Keratinocyte (primary cell): ENCODE data around the gene JAKMIP1. TPM values are rescaled to one million over a fixed set of nuclear protein-coding genes. Genes with fewer than 3 reads are reported as not detected.

Experiments used
- DNase-seq: peaks from one replicate; pipeline ENCODE4 v3.0.0-alpha.2; 2011; ENCODE audit warnings: low read depth, missing footprints, low spot score
- FAIRE-seq: peaks from 2 replicates; lab custom pipeline; 2011; peaks lifted over from hg19 to GRCh38; lab: Jason Lieb, UNC
- H2AFZ ChIP-seq: 2 replicates; pipeline ENCODE4 v1.6.0; 2012; ENCODE audit warnings: low read length, control low read depth, inconsistent platforms; ENCODE audit not compliant: control insufficient read depth
- H3K27ac ChIP-seq: 2 replicates; pipeline ENCODE4 v1.5.1; 2011; ENCODE audit warnings: low read length; ENCODE audit not compliant: control insufficient read depth, insufficient read depth
- H3K27me3 ChIP-seq: 3 replicates; pipeline ENCODE4 v1.6.0; 2011; ENCODE audit warnings: low read length; ENCODE audit not compliant: control insufficient read depth, insufficient read depth; ENCODE audit errors: extremely low read depth
- H3K36me3 ChIP-seq, 2 experiments: 2 replicates in 1 of 2; 3 replicates in 1 of 2; pipeline ENCODE4 v1.5.1; 2011; ENCODE audit warnings: low read length in 2 of 2, mild to moderate bottlenecking in 1 of 2; ENCODE audit not compliant: control insufficient read depth in 2 of 2, insufficient read depth in 2 of 2; ENCODE audit errors: extremely low read depth in 1 of 2
- H3K4me1 ChIP-seq: 3 replicates; pipeline ENCODE4 v1.5.1; 2011; ENCODE audit warnings: low read length; ENCODE audit not compliant: control insufficient read depth, insufficient read depth; ENCODE audit errors: extremely low read depth
- H3K4me2 ChIP-seq: 3 replicates; pipeline ENCODE4 v1.6.0; 2011; ENCODE audit warnings: low read depth, low read length; ENCODE audit not compliant: control insufficient read depth, insufficient read depth; ENCODE audit errors: extremely low read depth
- H3K4me3 ChIP-seq, 3 experiments: fragments of 200-600 bp in 1 of 3; sonication (generic) in 1 of 3; 2 replicates in 2 of 3; 3 replicates in 1 of 3; pipeline ENCODE4 v1.5.1; 2011 to 2016; ENCODE audit warnings: low read length in 3 of 3, mild to moderate bottlenecking in 3 of 3, control low read depth in 2 of 3, inconsistent platforms in 1 of 3, low read depth in 1 of 3, mixed read lengths in 1 of 3, mixed run types in 1 of 3, moderate library complexity in 1 of 3; ENCODE audit not compliant: control insufficient read depth in 2 of 3, insufficient read depth in 2 of 3; ENCODE audit errors: extremely low read depth in 1 of 3
- H3K79me2 ChIP-seq: 2 replicates; pipeline ENCODE4 v1.6.0; 2012; ENCODE audit warnings: low read length; ENCODE audit not compliant: control insufficient read depth, insufficient read depth
- H3K9ac ChIP-seq: 3 replicates; pipeline ENCODE4 v1.6.0; 2011; ENCODE audit warnings: low read length; ENCODE audit not compliant: control insufficient read depth, insufficient read depth; ENCODE audit errors: extremely low read depth
- H3K9me1 ChIP-seq: 3 replicates; pipeline ENCODE4 v1.6.0; 2011; ENCODE audit warnings: low read length; ENCODE audit not compliant: control insufficient read depth, insufficient read depth; ENCODE audit errors: extremely low read depth
- H3K9me3 ChIP-seq: 2 replicates; pipeline ENCODE4 v1.5.1; 2012; ENCODE audit warnings: low read depth, low read length; ENCODE audit not compliant: control insufficient read depth
- H4K20me1 ChIP-seq: 3 replicates; pipeline ENCODE4 v1.6.0; 2011; ENCODE audit warnings: low read length; ENCODE audit not compliant: control insufficient read depth, insufficient read depth; ENCODE audit errors: extremely low read depth
- EZH2 ChIP-seq: IDR thresholded peaks from one replicate; pipeline ENCODE4 v1.6.1; 2012; ENCODE audit warnings: inconsistent platforms, mild to moderate bottlenecking, low read length, moderate library complexity
- dilution Hi-C: fragments of 300-500 bp; cut with MboI; formaldehyde crosslinking; loops from one replicate; pipeline ENCODE4 v1.7.0; 2020; ENCODE audit warnings: low sequenced_read_pairs; ENCODE audit not compliant: extremely low pct_ligation_motif_present
- polyA plus RNA-seq, 5 experiments: library from polyadenylated mRNA; depleted of rRNA in 3 of 5; stranded (reverse) in 3 of 5; stranded (forward) in 1 of 5; unstranded in 1 of 5; fragments of >200 nt; gene quantifications; 1 replicate in 1 of 5; 2 replicates in 3 of 5; 3 replicates in 1 of 5; pipeline versions ENCODE4 v1.2.1 to v1.2.3, GENCODE V29; 2011 to 2012; ENCODE audit warnings: missing spikeins in 2 of 5, low read depth in 1 of 5, low replicate concordance in 1 of 5
- TF ChIP-seq, protein P1 (sequence below), 3 experiments: IDR thresholded peaks in 1 of 3; conservative IDR thresholded peaks in 1 of 3; optimal IDR thresholded peaks in 1 of 3; 2 replicates in 2 of 3; 3 replicates in 1 of 3; pipeline versions ENCODE3 to v1.5.1; 2011; ENCODE audit warnings: low read length in 3 of 3, mild to moderate bottlenecking in 3 of 3, moderate library complexity in 2 of 3, control low read depth in 1 of 3, inconsistent platforms in 1 of 3; ENCODE audit not compliant: insufficient read depth in 2 of 3; ENCODE audit errors: extremely low read depth in 1 of 3

JAKMIP1 gene
- polyA plus RNA-seq, 1 donor (not counting 4 experiments of a cell fraction or from before 2014, with no cell fraction given) = not detected

DNA sequence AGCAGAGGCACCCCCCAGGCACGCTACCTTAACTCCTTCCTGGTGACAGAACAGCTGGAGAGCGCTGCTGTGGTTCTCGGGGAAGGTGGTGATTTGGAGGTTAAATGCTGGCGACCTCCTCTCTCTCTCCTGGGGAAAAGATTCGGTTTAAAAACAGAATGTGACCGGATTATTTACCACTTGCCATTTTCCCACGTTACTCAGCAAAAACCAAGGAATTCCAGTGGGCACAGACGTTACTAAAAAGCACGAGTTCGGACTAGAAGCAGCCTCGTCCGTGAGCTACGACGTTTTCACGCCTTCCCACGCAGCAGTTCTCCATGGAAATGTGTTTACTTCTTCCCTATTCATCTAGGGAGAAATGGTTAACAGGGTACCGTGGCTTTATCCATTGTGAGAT, 149.8 kb downstream of the JAKMIP1 start:
- no peaks in the 10 kb centered on the region for H3K27me3 ChIP-seq
- no peak overlapping the region for H2AFZ ChIP-seq
- DNase-seq (no peak), FAIRE-seq (no peak)
- no peak for TF ChIP-seq EZH2
- TF ChIP-seq, protein P1, sequence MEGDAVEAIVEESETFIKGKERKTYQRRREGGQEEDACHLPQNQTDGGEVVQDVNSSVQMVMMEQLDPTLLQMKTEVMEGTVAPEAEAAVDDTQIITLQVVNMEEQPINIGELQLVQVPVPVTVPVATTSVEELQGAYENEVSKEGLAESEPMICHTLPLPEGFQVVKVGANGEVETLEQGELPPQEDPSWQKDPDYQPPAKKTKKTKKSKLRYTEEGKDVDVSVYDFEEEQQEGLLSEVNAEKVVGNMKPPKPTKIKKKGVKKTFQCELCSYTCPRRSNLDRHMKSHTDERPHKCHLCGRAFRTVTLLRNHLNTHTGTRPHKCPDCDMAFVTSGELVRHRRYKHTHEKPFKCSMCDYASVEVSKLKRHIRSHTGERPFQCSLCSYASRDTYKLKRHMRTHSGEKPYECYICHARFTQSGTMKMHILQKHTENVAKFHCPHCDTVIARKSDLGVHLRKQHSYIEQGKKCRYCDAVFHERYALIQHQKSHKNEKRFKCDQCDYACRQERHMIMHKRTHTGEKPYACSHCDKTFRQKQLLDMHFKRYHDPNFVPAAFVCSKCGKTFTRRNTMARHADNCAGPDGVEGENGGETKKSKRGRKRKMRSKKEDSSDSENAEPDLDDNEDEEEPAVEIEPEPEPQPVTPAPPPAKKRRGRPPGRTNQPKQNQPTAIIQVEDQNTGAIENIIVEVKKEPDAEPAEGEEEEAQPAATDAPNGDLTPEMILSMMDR (optimal IDR thresholded peaks at IDR 0.05 in 1 of 3, IDR thresholded peaks at IDR 0.05 in 1 of 3, conservative IDR thresholded peaks at IDR 0.05 in 1 of 3; ENCODE audit: extremely low read depth in 1 of 3, insufficient read depth in 2 of 3, low read length in 3 of 3) = no peak
- H3K9me3 ChIP-seq = no peaks in the 10 kb centered on the region
- H3K4me3 ChIP-seq = no peak overlapping the region
- H4K20me1 ChIP-seq = no peaks in the 10 kb centered on the region
- no peak overlapping the region for H3K27ac ChIP-seq
- dilution Hi-C loops = no loop called here
- no peaks in the 10 kb centered on the region for H3K79me2 ChIP-seq
- no peak overlapping the region for H3K4me2 ChIP-seq
- H3K9ac ChIP-seq = no peak overlapping the region
- H3K4me1 ChIP-seq = no peaks in the 10 kb centered on the region
- no peaks in the 10 kb centered on the region for H3K9me1 ChIP-seq
- no peaks in the 10 kb centered on the region for H3K36me3 ChIP-seq

DNA sequence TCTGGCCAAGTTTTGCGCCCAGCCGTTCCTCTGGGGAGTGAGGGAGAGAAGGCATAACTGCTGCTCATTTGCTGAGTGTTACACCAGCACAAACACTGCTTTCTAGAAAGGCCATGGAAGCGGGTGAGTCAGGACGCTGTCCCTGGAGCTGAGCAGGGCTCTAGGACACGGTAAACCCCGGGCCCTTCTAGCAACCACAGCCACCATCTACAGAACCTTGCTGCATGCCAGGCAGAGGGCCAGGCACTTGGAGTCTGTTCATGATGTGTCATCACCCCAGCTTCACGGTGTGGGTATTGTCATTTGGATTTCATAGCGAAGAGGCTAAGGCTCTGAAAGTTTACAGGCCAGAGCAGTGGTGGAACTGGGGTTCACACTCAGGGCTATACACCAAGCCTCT, 150.4 kb downstream of the JAKMIP1 start:
- no peak for DNase-seq
- no peak for FAIRE-seq
- Histone ChIP-seq H3K27me3 (no peaks in the 10 kb centered on the region), H3K4me1 (no peaks in the 10 kb centered on the region), H3K9me3 (no peaks in the 10 kb centered on the region), H3K9ac (no peak overlapping the region), H3K4me3 (no peak overlapping the region), H3K36me3 (no peaks in the 10 kb centered on the region), H4K20me1 (no peaks in the 10 kb centered on the region), H2AFZ (no peak overlapping the region), H3K9me1 (no peaks in the 10 kb centered on the region), H3K4me2 (no peak overlapping the region), H3K27ac (no peak overlapping the region), H3K79me2 (no peaks in the 10 kb centered on the region)
- dilution Hi-C loops = no loop called here
- TF ChIP-seq, protein P1 (optimal IDR thresholded peaks at IDR 0.05 in 1 of 3, IDR thresholded peaks at IDR 0.05 in 1 of 3, conservative IDR thresholded peaks at IDR 0.05 in 1 of 3; ENCODE audit: extremely low read depth in 1 of 3, insufficient read depth in 2 of 3, low read length in 3 of 3) = no peak
- no peak for TF ChIP-seq EZH2
